D721Med (cell line): ENCODE results near the gene ERCC3.
A peak's percentile ranks its signal among the peaks of the same experiment; 100 is the strongest.

Experiments used
- DNase-seq: peaks from one replicate; pipeline ENCODE4 v3.0.0; 2011; ENCODE audit warnings: low spot score; ENCODE audit not compliant: insufficient read length
- FAIRE-seq: peaks from 2 replicates; lab custom pipeline; 2011; peaks lifted over from hg19 to GRCh38; lab: Jason Lieb, UNC
- CTCF ChIP-seq: IDR thresholded peaks from 2 replicates; pipeline ENCODE4 v1.5.1; 2012; ENCODE audit warnings: mild to moderate bottlenecking, control low read depth; ENCODE audit not compliant: insufficient read depth; ENCODE audit errors: missing control alignments

Gene ERCC3

GRCh38 chr2:127293748-127294562, at the start of gene ERCC3:
TSS of gene ERCC3 (minus strand) at chr2:127294144. CDS start at chr2:127294081, 63 bp downstream.
- no peak for FAIRE-seq
- no peak for TF ChIP-seq CTCF

GRCh38 chr2:127343277-127343676, 49.3 kb upstream of the ERCC3 start:
- DNase-seq (no peak), FAIRE-seq (no peak)
- no peak for TF ChIP-seq CTCF

More at GRCh38 chr2:127293748-127294562, at the start of gene ERCC3:
- DNase-seq, result peak; percentile 91

- FAIRE-seq (no peak), DNase-seq (no peak)
- TF ChIP-seq CTCF, result no peak
Observed at GRCh38 chr2:127342101-127342500, 48.2 kb upstream of the ERCC3 start.

- no peak for TF ChIP-seq CTCF
- no peak for FAIRE-seq
- DNase-seq, result no peak
Observed at GRCh38 chr2:127332335-127332734, 38.4 kb upstream of the ERCC3 start.

- TF ChIP-seq CTCF, result no peak
- DNase-seq, result no peak
Observed at GRCh38 chr2:127330753-127331152, 36.8 kb upstream of the ERCC3 start.

GRCh38 chr2:127326289-127326945, 32.5 kb upstream of the ERCC3 start:
- DNase-seq (no peak), FAIRE-seq (no peak)
- no peak for TF ChIP-seq CTCF

More at GRCh38 chr2:127330753-127331152, 36.8 kb upstream of the ERCC3 start:
- no peak for FAIRE-seq
